ENCODE measurements around the gene NDST1.

Gene NDST1

DNA sequence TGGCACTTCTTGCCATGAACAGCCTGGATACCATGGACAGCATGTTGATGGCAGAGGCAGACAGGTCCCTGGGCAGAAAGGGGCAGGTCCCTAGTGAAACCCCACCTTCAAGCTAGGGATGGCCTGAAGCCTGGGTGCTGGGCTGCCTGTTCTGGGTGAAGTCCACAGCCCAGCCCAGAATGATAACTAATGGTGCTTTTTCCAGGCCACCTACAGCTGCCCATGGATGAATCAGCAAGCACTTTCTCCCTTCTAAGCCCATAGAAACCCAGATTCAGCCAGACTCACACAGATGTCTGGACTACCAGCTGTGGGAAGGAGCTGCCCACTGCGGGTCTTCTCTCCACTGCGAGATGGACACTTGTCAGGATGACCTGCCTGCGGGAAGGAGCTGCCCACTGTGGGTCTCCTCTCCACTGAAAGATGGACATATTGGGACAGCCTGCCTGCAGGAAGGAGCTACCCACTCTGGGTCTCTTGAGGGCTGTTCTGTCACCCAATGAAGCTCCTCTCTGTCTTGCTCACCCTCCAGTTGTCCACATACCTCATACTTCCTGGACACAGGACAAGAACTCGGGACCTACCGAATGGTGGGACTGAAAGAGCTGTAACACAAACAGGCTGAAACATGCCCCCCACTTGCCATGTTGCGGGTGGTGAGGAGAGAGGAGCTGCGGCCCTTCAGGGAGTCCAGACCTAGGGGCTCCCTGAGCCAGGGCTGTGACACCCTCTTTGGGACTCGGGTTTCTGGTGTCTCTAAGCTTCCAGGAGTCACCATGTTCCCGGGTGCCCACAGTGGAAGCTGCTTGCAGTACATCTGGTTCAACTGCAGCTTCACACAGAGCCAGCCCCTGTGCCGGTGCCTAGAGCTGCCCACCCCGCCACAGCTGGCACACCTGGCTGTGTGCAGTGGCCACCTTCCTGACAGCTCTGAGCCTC, 71.8 kb downstream of the NDST1 start:
- in situ Hi-C loops (cut with HindIII; ENCODE audit: low pct_ligation_motif_present, low sequenced_read_pairs) = no loop called here
- H3K4me3 ChIP-seq (ENCODE audit: low read depth, low read length) = no peak overlapping the region

DNA sequence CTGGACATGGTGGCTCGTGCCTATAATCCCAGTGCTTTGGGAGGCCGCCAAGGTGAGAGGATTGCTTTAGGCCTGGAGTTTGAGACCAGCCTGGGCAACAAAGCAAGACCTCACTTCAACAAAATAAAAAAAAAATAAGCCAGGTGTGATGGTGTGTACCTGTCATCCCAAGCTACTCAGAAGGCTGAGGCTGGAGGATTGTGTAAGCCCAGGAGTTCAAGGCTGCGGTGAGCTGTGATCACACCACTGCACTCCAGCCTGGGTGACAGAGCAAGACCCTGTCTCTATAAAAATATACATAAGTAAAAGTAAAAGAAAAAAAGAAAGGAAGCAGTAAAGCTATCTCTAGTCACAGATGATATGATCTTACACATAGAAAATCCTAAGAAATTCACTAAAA, 73.0 kb downstream of the NDST1 start:
- in situ Hi-C loops (cut with HindIII; ENCODE audit: low pct_ligation_motif_present, low sequenced_read_pairs) = no loop called here

More for the DNA sequence above, 71.8 kb downstream of the NDST1 start:
- TF ChIP-seq, protein P1, sequence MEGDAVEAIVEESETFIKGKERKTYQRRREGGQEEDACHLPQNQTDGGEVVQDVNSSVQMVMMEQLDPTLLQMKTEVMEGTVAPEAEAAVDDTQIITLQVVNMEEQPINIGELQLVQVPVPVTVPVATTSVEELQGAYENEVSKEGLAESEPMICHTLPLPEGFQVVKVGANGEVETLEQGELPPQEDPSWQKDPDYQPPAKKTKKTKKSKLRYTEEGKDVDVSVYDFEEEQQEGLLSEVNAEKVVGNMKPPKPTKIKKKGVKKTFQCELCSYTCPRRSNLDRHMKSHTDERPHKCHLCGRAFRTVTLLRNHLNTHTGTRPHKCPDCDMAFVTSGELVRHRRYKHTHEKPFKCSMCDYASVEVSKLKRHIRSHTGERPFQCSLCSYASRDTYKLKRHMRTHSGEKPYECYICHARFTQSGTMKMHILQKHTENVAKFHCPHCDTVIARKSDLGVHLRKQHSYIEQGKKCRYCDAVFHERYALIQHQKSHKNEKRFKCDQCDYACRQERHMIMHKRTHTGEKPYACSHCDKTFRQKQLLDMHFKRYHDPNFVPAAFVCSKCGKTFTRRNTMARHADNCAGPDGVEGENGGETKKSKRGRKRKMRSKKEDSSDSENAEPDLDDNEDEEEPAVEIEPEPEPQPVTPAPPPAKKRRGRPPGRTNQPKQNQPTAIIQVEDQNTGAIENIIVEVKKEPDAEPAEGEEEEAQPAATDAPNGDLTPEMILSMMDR (IDR thresholded peaks at IDR 0.05; ENCODE audit: low read depth, low read length, missing control alignments) = no peak
- no peak for DNase-seq
- Histone ChIP-seq H3K27ac (no peak overlapping the region), H3K27me3 (replicated peaks) (no peaks in the 10 kb centered on the region), H3K36me3 (replicated peaks) (no peaks in the 10 kb centered on the region)

DNA sequence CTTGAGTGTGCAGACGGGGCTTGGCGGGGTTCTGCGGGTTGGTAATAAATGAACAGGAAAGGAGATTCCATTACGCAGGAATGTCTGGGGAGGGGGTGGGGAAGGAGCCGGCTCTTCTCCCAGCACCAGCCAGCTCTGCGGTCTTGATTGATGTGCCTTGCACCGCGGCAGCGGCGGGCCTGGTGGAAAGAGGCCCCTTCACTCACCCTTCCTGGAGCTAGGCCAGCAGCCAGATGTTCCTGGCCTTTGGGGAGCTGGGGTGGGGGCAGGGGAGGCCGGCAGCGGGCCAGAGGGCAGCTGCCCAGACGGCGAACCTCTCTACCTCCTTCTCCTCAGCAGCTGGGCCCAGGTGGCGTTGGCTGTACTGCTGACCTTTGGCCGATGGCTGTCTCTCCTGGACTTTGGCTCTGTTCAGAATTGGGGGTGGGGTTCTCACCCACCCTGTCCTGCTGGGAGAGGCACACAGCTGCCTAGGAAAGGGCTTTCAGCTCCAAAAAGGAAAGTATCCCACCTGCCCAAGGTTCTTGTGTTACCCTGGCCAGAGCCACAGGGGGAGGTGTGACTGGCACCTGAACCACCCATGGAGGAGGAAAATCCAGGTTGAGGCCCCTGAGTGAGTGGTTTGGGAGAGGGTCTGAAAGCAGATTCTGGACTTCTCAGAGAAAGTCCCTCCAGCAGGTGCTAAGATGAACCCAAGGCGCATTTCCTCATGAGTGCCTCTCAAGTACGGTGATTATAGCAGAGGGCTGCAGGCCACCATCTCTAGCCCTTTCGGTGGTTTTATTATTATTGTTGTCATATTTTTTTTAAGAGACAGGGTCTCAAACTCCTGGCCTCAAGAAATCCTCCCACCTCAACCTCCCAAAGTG, 74.5 kb downstream of the NDST1 start:
- no peak overlapping the region for H3K27ac ChIP-seq
- in situ Hi-C loops (cut with HindIII; ENCODE audit: low pct_ligation_motif_present, low sequenced_read_pairs) = no loop called here
- DNase-seq = no peak
- H3K27me3 ChIP-seq (replicated peaks) = no peaks in the 10 kb centered on the region
- no peaks in the 10 kb centered on the region for H3K36me3 ChIP-seq (replicated peaks)
- H3K4me3 ChIP-seq (ENCODE audit: low read depth, low read length) = no peak overlapping the region
- TF ChIP-seq, protein P1 (IDR thresholded peaks at IDR 0.05; ENCODE audit: low read depth, low read length, missing control alignments) = no peak

More for the DNA sequence above, 73.0 kb downstream of the NDST1 start:
- Histone ChIP-seq H3K4me3 (ENCODE audit: low read depth, low read length) (no peak overlapping the region), H3K27me3 (replicated peaks) (no peaks in the 10 kb centered on the region), H3K36me3 (replicated peaks) (no peaks in the 10 kb centered on the region), H3K27ac (no peak overlapping the region)
- TF ChIP-seq, protein P1 (IDR thresholded peaks at IDR 0.05; ENCODE audit: low read depth, low read length, missing control alignments) = no peak
- no peak for DNase-seq

DNA sequence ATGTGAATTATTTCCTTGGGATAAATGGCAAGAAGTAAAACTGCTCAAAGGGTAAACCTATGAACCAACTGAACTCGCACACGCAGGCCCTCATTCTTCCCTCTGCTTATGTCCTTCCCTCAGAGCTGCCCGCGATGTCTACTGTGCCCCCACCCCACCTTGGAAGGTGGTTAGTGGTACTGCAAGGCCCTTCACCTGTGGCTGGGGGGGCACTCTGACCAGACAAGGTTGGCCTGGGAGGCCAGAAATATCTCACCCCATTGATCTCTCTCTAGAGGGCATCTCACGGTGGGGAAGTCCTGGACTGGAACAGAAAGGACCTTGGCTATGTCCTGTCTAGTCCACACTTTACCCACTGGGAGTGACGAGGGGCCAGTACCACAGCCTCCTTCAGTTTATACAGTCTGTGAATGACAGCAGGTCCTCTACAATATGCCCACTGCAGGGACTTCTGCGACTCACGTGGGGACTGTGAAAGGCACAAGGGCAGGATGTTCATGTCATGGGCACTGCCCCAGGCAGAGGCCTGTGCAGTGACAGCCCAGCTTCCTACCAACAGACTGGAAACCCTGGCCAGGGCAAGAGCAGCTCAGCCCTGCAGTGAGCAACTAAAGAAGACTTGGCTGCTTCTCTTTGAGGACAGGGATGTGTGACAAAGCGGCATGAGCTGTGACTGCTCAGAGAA, 75.8 kb downstream of the NDST1 start:
- in situ Hi-C loops (cut with HindIII; ENCODE audit: low pct_ligation_motif_present, low sequenced_read_pairs) = no loop called here
- Histone ChIP-seq H3K36me3 (replicated peaks) (no peaks in the 10 kb centered on the region), H3K4me3 (ENCODE audit: low read depth, low read length) (no peak overlapping the region), H3K27me3 (replicated peaks) (no peaks in the 10 kb centered on the region), H3K27ac (no peak overlapping the region)
- TF ChIP-seq, protein P1 (IDR thresholded peaks at IDR 0.05; ENCODE audit: low read depth, low read length, missing control alignments) = no peak
- DNase-seq = no peak

DNA sequence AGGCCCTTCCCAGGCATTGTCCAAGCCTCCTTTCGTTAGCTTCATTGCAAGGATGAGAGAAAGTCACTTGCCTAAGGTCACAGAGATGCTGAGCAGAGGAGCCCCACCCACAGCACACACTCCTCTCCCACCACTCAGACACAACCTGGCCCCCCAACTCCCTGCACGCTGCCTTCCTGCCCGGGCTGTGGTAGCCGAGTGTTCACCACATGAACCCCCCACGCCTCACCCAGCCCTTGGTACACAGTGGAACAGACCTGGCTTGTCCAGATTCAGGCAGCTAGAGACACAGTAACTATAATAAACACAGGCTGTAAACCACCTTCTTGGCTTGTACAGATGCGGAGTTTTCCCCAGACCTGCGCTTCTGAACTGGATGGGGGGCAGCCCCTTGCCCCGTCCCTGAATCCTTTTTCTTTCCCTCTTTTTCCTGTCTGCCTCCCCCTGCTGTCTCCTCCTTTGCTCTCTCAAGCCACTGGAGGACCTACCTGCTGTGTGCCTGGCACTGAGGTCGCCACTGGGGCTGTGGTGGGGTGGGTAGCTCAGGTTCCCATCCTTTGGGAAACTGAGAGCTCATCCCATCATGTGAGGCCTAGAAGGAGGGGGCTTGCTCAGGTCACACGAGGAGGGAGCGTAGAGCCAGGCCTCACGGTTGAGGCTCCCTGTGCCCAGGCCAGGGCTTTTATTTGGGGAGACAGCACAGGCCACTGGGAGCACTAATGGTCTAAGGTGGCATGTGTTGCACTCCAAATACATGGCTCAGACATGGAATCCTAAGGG, 76.8 kb downstream of the NDST1 start:
- no peak for DNase-seq
- H3K27ac ChIP-seq = no peak overlapping the region
- no peaks in the 10 kb centered on the region for H3K36me3 ChIP-seq (replicated peaks)
- no peaks in the 10 kb centered on the region for H3K27me3 ChIP-seq (replicated peaks)
- TF ChIP-seq, protein P1 (IDR thresholded peaks at IDR 0.05; ENCODE audit: low read depth, low read length, missing control alignments) = no peak
- in situ Hi-C loops (cut with HindIII; ENCODE audit: low pct_ligation_motif_present, low sequenced_read_pairs) = no loop called here
- no peak overlapping the region for H3K4me3 ChIP-seq (ENCODE audit: low read depth, low read length)

Measured in brain microvascular endothelial cell (primary cell).